ENCODE data around the gene TGFBR2. TPM values are rescaled to one million over a fixed set of nuclear protein-coding genes. Genes with fewer than 3 reads are reported as not detected.

The TGFBR2 gene
- total RNA-seq, 1 experiment from 2014 or later: 45.9 TPM

- in situ Hi-C loops (cut with HindIII; ENCODE audit: low pct_unique_long_range_greater_than_20kb, low sequenced_read_pairs) (no loop called here), intact Hi-C loops (cut with micrococcal nuclease; ENCODE audit: unreplicated experiment) (no loop called here)
- H3K4me1 ChIP-seq (ENCODE audit: control insufficient read depth, insufficient read depth, low read length): no peaks in the 10 kb centered on the region; the same call in 1 of the 2 replicates
- H3K27me3 ChIP-seq (ENCODE audit: control insufficient read depth, insufficient read depth, low read length): no peaks in the 10 kb centered on the region
- POLR2A ChIA-PET: no interaction called here
- CTCF ChIA-PET: no interaction called here
- no peak for DNase-seq (ENCODE audit: low read depth, low spot score)
- no TSS peak for BruUV-seq (replicated peaks)
- H3K9me3 ChIP-seq (ENCODE audit: control insufficient read depth, insufficient read depth, low read depth, low read length): no peaks in the 10 kb centered on the region
- peaks cover 8% of the 10 kb centered on the region; the same call in 1 of the 2 replicates for H3K36me3 ChIP-seq (ENCODE audit: control insufficient read depth, insufficient read depth, low read length)
- no peak for ATAC-seq
- no peak overlapping the region for H3K27ac ChIP-seq (ENCODE audit: low read length)
- H3K4me3 ChIP-seq (ENCODE audit: low read depth in 2 of 2, low read length in 2 of 2): no peak overlapping the region
- TF ChIP-seq POLR2AphosphoS5 (IDR thresholded peaks at IDR 0.05; ENCODE audit: low read depth, low read length): no peak
- TF ChIP-seq CTCF (IDR thresholded peaks at IDR 0.05): no peak
- no peak for TF ChIP-seq REST (IDR thresholded peaks at IDR 0.05; ENCODE audit: insufficient read depth in 1 of 2, low read depth in 2 of 2, low read length in 1 of 2)
- no peak for TF ChIP-seq TCF7L2 (IDR thresholded peaks at IDR 0.05; ENCODE audit: low read depth, low read length)
- TF ChIP-seq SIN3A (IDR thresholded peaks at IDR 0.05; ENCODE audit: borderline replicate concordance, insufficient read depth, low read depth, low read length): no peak
Observed at GRCh38 chr3:30644615-30645014, 38.2 kb downstream of the TGFBR2 start.

GRCh38 chr3:30645077-30645476 lies 38.7 kb downstream of the TGFBR2 start:
- no TSS peak for BruUV-seq (replicated peaks)
- intact Hi-C loops (cut with micrococcal nuclease; ENCODE audit: unreplicated experiment): no loop called here
- Histone ChIP-seq H3K36me3 (ENCODE audit: control insufficient read depth, insufficient read depth, low read length) (peaks cover 8% of the 10 kb centered on the region; the same call in 1 of the 2 replicates), H3K9me3 (ENCODE audit: control insufficient read depth, insufficient read depth, low read depth, low read length) (no peaks in the 10 kb centered on the region), H3K4me1 (ENCODE audit: control insufficient read depth, insufficient read depth, low read length) (no peaks in the 10 kb centered on the region; the same call in 1 of the 2 replicates), H3K27ac (ENCODE audit: low read length) (no peak overlapping the region), H3K27me3 (ENCODE audit: control insufficient read depth, insufficient read depth, low read length) (no peaks in the 10 kb centered on the region), H3K4me3 (ENCODE audit: low read depth in 2 of 2, low read length in 2 of 2) (no peak overlapping the region)
- no peak for ATAC-seq
- CTCF ChIA-PET: no interaction called here
- DNase-seq (ENCODE audit: low read depth, low spot score): no peak
- in situ Hi-C loops (cut with HindIII; ENCODE audit: low pct_unique_long_range_greater_than_20kb, low sequenced_read_pairs): no loop called here
- TF ChIP-seq POLR2AphosphoS5 (IDR thresholded peaks at IDR 0.05; ENCODE audit: low read depth, low read length) (no peak), CTCF (IDR thresholded peaks at IDR 0.05) (no peak), TCF7L2 (IDR thresholded peaks at IDR 0.05; ENCODE audit: low read depth, low read length) (no peak), SIN3A (IDR thresholded peaks at IDR 0.05; ENCODE audit: borderline replicate concordance, insufficient read depth, low read depth, low read length) (no peak), REST (IDR thresholded peaks at IDR 0.05; ENCODE audit: insufficient read depth in 1 of 2, low read depth in 2 of 2, low read length in 1 of 2) (no peak)
- POLR2A ChIA-PET: no interaction called here

Data from Panc1 (cell line).